HepG2 (cell line): ENCODE measurements around the gene SPC24. TPM values are rescaled to one million over a fixed set of nuclear protein-coding genes. Genes with fewer than 3 reads are reported as not detected.

Experiments used
- BORCS8-MEF2B ChIP-seq: sonication (generic); formaldehyde crosslinking; IDR thresholded peaks from 2 replicates; pipeline ENCODE4 v1.8.0; 2022; ENCODE audit warnings: mild to moderate bottlenecking, missing genetic modification reagents
- FOXO1 ChIP-seq: sonication (generic); formaldehyde crosslinking; IDR thresholded peaks from 2 replicates; pipeline ENCODE4 v1.4.0; 2020; ENCODE audit warnings: missing genetic modification reagents
- HNF1A ChIP-seq, 2 experiments: sonication (generic) in 1 of 2; formaldehyde crosslinking in 1 of 2; IDR thresholded peaks; 2 replicates each; pipeline versions ENCODE4 v1.4.0 to v1.6.1; 2016 to 2020; ENCODE audit warnings: borderline replicate concordance in 1 of 2, low read depth in 1 of 2, mild to moderate bottlenecking in 1 of 2, missing genetic modification reagents in 1 of 2
- MLX ChIP-seq: IDR thresholded peaks from 2 replicates; pipeline ENCODE4 v1.6.1; 2016
- MYC ChIP-seq: sonication (generic); formaldehyde crosslinking; IDR thresholded peaks from 2 replicates; pipeline ENCODE4 v1.9.0; 2021; ENCODE audit warnings: missing genetic modification reagents, borderline replicate concordance
- NCOA5 ChIP-seq: sonication (generic); formaldehyde crosslinking; IDR thresholded peaks from 2 replicates; pipeline ENCODE4 v1.4.0; 2020; ENCODE audit warnings: missing genetic modification reagents
- RBFOX2 ChIP-seq: fragments of 200-400 bp; formaldehyde crosslinking; IDR thresholded peaks from 2 replicates; pipeline ENCODE4 v1.6.1; 2017; ENCODE audit warnings: low read depth, mild to moderate bottlenecking, low read length
- RELA ChIP-seq: sonication (generic); formaldehyde crosslinking; IDR thresholded peaks from 2 replicates; pipeline ENCODE4 v1.4.0; 2020; ENCODE audit warnings: missing genetic modification reagents
- SALL1 ChIP-seq: sonication (generic); formaldehyde crosslinking; IDR thresholded peaks from 2 replicates; pipeline ENCODE4 v1.8.0; 2022; ENCODE audit warnings: mild to moderate bottlenecking, missing genetic modification reagents
- SOX5 ChIP-seq: IDR thresholded peaks from 2 replicates; pipeline ENCODE4 v1.6.1; 2016; ENCODE audit warnings: borderline replicate concordance
- TBP ChIP-seq: sonication (generic); formaldehyde crosslinking; IDR thresholded peaks from 2 replicates; pipeline ENCODE4 v1.5.0; 2020; ENCODE audit warnings: missing genetic modification reagents
- TFAP4 ChIP-seq: sonication (generic); IDR thresholded peaks from 2 replicates; pipeline ENCODE4 v1.6.1; 2016; ENCODE audit warnings: low read depth, borderline replicate concordance
- XRCC5 ChIP-seq: fragments of 200-400 bp; formaldehyde crosslinking; optimal IDR thresholded peaks from 2 replicates; pipeline ENCODE3; 2017; ENCODE audit warnings: mild to moderate bottlenecking, low read length
- ZBTB2 ChIP-seq: sonication (generic); formaldehyde crosslinking; IDR thresholded peaks from 2 replicates; pipeline ENCODE4 v1.8.0; 2022; ENCODE audit warnings: low read depth, missing genetic modification reagents
- ZNF230 ChIP-seq: sonication (generic); formaldehyde crosslinking; IDR thresholded peaks from 2 replicates; pipeline ENCODE4 v1.4.0; 2020; ENCODE audit warnings: mild to moderate bottlenecking, missing genetic modification reagents
- ZNF331 ChIP-seq: sonication (generic); formaldehyde crosslinking; IDR thresholded peaks from 2 replicates; pipeline ENCODE4 v1.4.0; 2020; ENCODE audit warnings: missing genetic modification reagents
- ZNF503 ChIP-seq: sonication (generic); formaldehyde crosslinking; IDR thresholded peaks from 2 replicates; pipeline ENCODE4 v1.4.0; 2020; ENCODE audit warnings: missing genetic modification reagents
- ZNF562 ChIP-seq: sonication (generic); formaldehyde crosslinking; IDR thresholded peaks from 2 replicates; pipeline ENCODE4 v1.8.0; 2022; ENCODE audit warnings: missing genetic modification reagents, borderline replicate concordance
- ZNF772 ChIP-seq: sonication (generic); formaldehyde crosslinking; IDR thresholded peaks from 2 replicates; pipeline ENCODE4 v1.5.0; 2020; ENCODE audit warnings: mild to moderate bottlenecking, missing genetic modification reagents
- ZNF773 ChIP-seq: sonication (generic); formaldehyde crosslinking; IDR thresholded peaks from 2 replicates; pipeline ENCODE4 v1.4.0; 2020; ENCODE audit warnings: missing genetic modification reagents, borderline replicate concordance
- ZNF788 ChIP-seq: sonication (generic); formaldehyde crosslinking; IDR thresholded peaks from 2 replicates; pipeline ENCODE4 v1.5.0; 2020; ENCODE audit warnings: mild to moderate bottlenecking, missing genetic modification reagents, borderline replicate concordance
- polyA plus RNA-seq, 8 experiments: library from polyadenylated mRNA; depleted of rRNA in 3 of 8; stranded (reverse) in 7 of 8; unstranded in 1 of 8; fragments of >200 nt; fragmentation: Illumina TruSeq in 4 of 8; extraction: Trizol in 4 of 8; gene quantifications; 2 replicates each; pipeline versions ENCODE4 v1.2.1 to v1.2.3, GENCODE V29; 2011 to 2016; ENCODE audit warnings: low read depth in 4 of 8, missing spikeins in 1 of 8, mixed read lengths in 1 of 8; ENCODE audit not compliant: insufficient read depth in 1 of 8
- total RNA-seq, 5 experiments: library from RNA; depleted of rRNA; stranded (reverse); fragments of >200 nt; fragmentation: Illumina TruSeq; extraction: Trizol; gene quantifications; 2 replicates each; pipeline ENCODE4 v1.2.3, GENCODE V29; 2016; ENCODE audit warnings: low read depth in 1 of 5

Gene SPC24
- total and polyA plus RNA-seq, 2 of the 13 experiments (the other 11 are each of a cell fraction or from before 2014, with no cell fraction given): 10.0 to 46.2 TPM

- TF ChIP-seq ZNF503 (CRISPR knock-in tag): no peak
- peak; percentile 53; the same call in 1 of the 2 replicates for TF ChIP-seq BORCS8-MEF2B
- peak; percentile 60; the same call in 1 of the 2 replicates for TF ChIP-seq ZNF230 (CRISPR knock-in tag)
- TF ChIP-seq ZNF772 (CRISPR knock-in tag): peak; percentile 77
- no peak for TF ChIP-seq TFAP4
- no peak for TF ChIP-seq TBP
- peak; percentile 58 for TF ChIP-seq ZBTB2
- no peak for TF ChIP-seq HNF1A (IDR thresholded peaks at IDR 0.05; ENCODE audit: low read depth)
- peak; percentile 25; the same call in 1 of the 2 replicates for TF ChIP-seq HNF1A (CRISPR knock-in tag; IDR thresholded peaks at IDR 0.05; ENCODE audit: borderline replicate concordance)
- no peak for TF ChIP-seq NCOA5 (CRISPR knock-in tag)
- peak; percentile 90 for TF ChIP-seq XRCC5
- no peak for TF ChIP-seq RELA
- no peak for TF ChIP-seq MLX (CRISPR knock-in tag)
- peak; percentile 14; the same call in 1 of the 2 replicates for TF ChIP-seq FOXO1 (CRISPR knock-in tag)
- TF ChIP-seq MYC: peak; percentile 50; the same call in 1 of the 2 replicates
- no peak for TF ChIP-seq RBFOX2
- TF ChIP-seq SALL1 (CRISPR knock-in tag): peak; percentile 85
- no peak for TF ChIP-seq ZNF773 (CRISPR knock-in tag)
- peak; percentile 57; the same call in 1 of the 2 replicates for TF ChIP-seq ZNF788
- peak; percentile 84 for TF ChIP-seq ZNF331
- no peak for TF ChIP-seq ZNF562 (CRISPR knock-in tag)
- TF ChIP-seq SOX5 (CRISPR knock-in tag): peak; percentile 14; the same call in 1 of the 2 replicates
These were observed 24.6 kb downstream of the SPC24 start (continued) for GRCh38 chr19:11130824-11131455.
